ENCODE measurements around the gene PABPN1L. TPM values are rescaled to one million over a fixed set of nuclear protein-coding genes. Genes with fewer than 3 reads are reported as not detected.
A peak's percentile ranks its signal among the peaks of the same experiment; 100 is the strongest.

The PABPN1L gene
- total and polyA plus RNA-seq, 2 of the 13 experiments (the other 11 are each of a cell fraction or from before 2014, with no cell fraction given), result not detected

GRCh38 chr16:88856828-88857727 lies 9.4 kb downstream of the PABPN1L start, which contains the start of the genes GALNS and TRAPPC2L (continued):
- no peak for TF ChIP-seq IRF2 (CRISPR knock-in tag; IDR thresholded peaks at IDR 0.05)
- no peak for TF ChIP-seq SP1 (IDR thresholded peaks at IDR 0.05)
- peak; percentile 97 for TF ChIP-seq SP1 (CRISPR knock-in tag; IDR thresholded peaks at IDR 0.05)
- TF ChIP-seq PAX8 (CRISPR knock-in tag; IDR thresholded peaks at IDR 0.05; ENCODE audit: borderline replicate concordance), result no peak; the same call in 1 of the 2 replicates
- peak; percentile 76; the same call in 1 of the 2 replicates for TF ChIP-seq CBFB (CRISPR knock-in tag; IDR thresholded peaks at IDR 0.05)
- peak; percentile 8; the same call in 1 of the 2 replicates for TF ChIP-seq HNF1B (CRISPR knock-in tag; IDR thresholded peaks at IDR 0.05)
- TF ChIP-seq ZNF772 (CRISPR knock-in tag; IDR thresholded peaks at IDR 0.05), result peak; percentile 72; the same call in 1 of the 2 replicates
- TF ChIP-seq ZNF18 (CRISPR knock-in tag; IDR thresholded peaks at IDR 0.05; ENCODE audit: insufficient replicate concordance), result no peak
- TF ChIP-seq ZNF530 (CRISPR knock-in tag; IDR thresholded peaks at IDR 0.05; ENCODE audit: low read depth), result no peak
- TF ChIP-seq TFDP2 (CRISPR knock-in tag; IDR thresholded peaks at IDR 0.05), result peak; percentile 71
- TF ChIP-seq MEIS2 (CRISPR knock-in tag; IDR thresholded peaks at IDR 0.05), result peak; percentile 85; the same call in 1 of the 2 replicates
- peak; percentile 85 for TF ChIP-seq ZC3H13 (CRISPR knock-in tag; IDR thresholded peaks at IDR 0.05)
- peak; percentile 20; the same call in 1 of the 2 replicates for TF ChIP-seq NFYC (CRISPR knock-in tag; IDR thresholded peaks at IDR 0.05)
- TF ChIP-seq POLR2A (IDR thresholded peaks at IDR 0.05; ENCODE audit: insufficient read depth in 1 of 2, low read depth in 2 of 2, low read length in 2 of 2), result peak; percentile 94 to 97
- no peak for TF ChIP-seq CC2D1A (CRISPR knock-in tag; IDR thresholded peaks at IDR 0.05)
- TF ChIP-seq BRD4 (CRISPR knock-in tag; IDR thresholded peaks at IDR 0.05), result peak; percentile 96
- TF ChIP-seq ZBTB46 (CRISPR knock-in tag; IDR thresholded peaks at IDR 0.05; ENCODE audit: borderline replicate concordance), result 0 out of 2 replicates have a peak, but pooled peaks have one; percentile 76
- TF ChIP-seq ETV5 (CRISPR knock-in tag; IDR thresholded peaks at IDR 0.05; ENCODE audit: borderline replicate concordance), result peak; percentile 69
- peak; percentile 93 for TF ChIP-seq MAX (IDR thresholded peaks at IDR 0.05)
- peak; percentile 38; the same call in 1 of the 2 replicates for TF ChIP-seq MTERF4 (CRISPR knock-in tag; IDR thresholded peaks at IDR 0.05)
- peak; percentile 20; the same call in 1 of the 2 replicates for TF ChIP-seq RARA (CRISPR knock-in tag; IDR thresholded peaks at IDR 0.05)

Data from HepG2 (cell line).